IMR-90 (cell line): ENCODE results near the gene ADARB2.

Source experiments
- CEBPB ChIP-seq: IDR thresholded peaks from 2 replicates; pipeline ENCODE4 v1.6.1; 2012; ENCODE audit warnings: low read depth, low read length, improper control_type of control experiment
- CHD1 ChIP-seq: IDR thresholded peaks from 2 replicates; pipeline ENCODE4 v1.6.1; 2012; ENCODE audit warnings: low read depth, low read length, improper control_type of control experiment
- MAZ ChIP-seq: IDR thresholded peaks from 2 replicates; pipeline ENCODE4 v1.6.1; 2012; ENCODE audit warnings: low read depth, mild to moderate bottlenecking, low read length, improper control_type of control experiment, moderate library complexity, borderline replicate concordance
- POLR2A ChIP-seq: IDR thresholded peaks from 2 replicates; pipeline ENCODE4 v1.6.1; 2012; ENCODE audit warnings: mild to moderate bottlenecking, low read depth, low read length
- RAD21 ChIP-seq: IDR thresholded peaks from 2 replicates; pipeline ENCODE4 v1.6.1; 2012; ENCODE audit warnings: low read length, improper control_type of control experiment
- RFX5 ChIP-seq: IDR thresholded peaks from 2 replicates; pipeline ENCODE4 v1.8.0; 2012; ENCODE audit warnings: low read depth, mild to moderate bottlenecking, low read length, moderate library complexity
- TF ChIP-seq, protein P1 (sequence below): conservative IDR thresholded peaks from 2 replicates; pipeline ENCODE4 v1.5.1; 2012; ENCODE audit warnings: mild to moderate bottlenecking, low read depth, low read length, improper control_type of control experiment
- TF ChIP-seq, protein P2 (sequence below): fragments of 150-350 bp; IDR thresholded peaks from 2 replicates; pipeline ENCODE4 v1.6.1; 2017; ENCODE audit warnings: mild to moderate bottlenecking, antibody characterized with exemption, low read length, low read depth

DNA sequence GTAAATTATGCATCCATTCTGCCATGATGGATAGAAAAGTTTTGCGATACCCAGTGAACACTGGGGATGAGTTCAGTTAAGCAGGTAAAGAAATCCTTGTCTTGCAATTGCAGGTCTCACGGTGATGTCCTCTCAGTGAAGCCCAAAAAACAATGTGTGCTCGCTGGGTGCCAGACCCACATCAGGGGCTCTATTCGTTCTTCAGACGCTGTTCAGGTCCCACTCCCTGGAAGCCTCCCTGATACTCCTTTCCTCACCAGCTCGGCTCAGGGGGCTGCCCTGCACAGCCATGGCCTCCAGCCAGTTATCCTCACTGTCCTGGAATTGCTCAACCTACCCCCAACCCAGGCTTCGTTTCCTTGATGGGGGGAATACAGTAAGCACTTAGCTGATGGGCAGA, 323.5 kb downstream of the ADARB2 start:
- TF ChIP-seq, protein P1, sequence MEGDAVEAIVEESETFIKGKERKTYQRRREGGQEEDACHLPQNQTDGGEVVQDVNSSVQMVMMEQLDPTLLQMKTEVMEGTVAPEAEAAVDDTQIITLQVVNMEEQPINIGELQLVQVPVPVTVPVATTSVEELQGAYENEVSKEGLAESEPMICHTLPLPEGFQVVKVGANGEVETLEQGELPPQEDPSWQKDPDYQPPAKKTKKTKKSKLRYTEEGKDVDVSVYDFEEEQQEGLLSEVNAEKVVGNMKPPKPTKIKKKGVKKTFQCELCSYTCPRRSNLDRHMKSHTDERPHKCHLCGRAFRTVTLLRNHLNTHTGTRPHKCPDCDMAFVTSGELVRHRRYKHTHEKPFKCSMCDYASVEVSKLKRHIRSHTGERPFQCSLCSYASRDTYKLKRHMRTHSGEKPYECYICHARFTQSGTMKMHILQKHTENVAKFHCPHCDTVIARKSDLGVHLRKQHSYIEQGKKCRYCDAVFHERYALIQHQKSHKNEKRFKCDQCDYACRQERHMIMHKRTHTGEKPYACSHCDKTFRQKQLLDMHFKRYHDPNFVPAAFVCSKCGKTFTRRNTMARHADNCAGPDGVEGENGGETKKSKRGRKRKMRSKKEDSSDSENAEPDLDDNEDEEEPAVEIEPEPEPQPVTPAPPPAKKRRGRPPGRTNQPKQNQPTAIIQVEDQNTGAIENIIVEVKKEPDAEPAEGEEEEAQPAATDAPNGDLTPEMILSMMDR: no peak
- TF ChIP-seq RAD21: no peak
- TF ChIP-seq CEBPB: no peak
- TF ChIP-seq POLR2A: no peak
- no peak for TF ChIP-seq RFX5
- no peak for TF ChIP-seq CHD1
- TF ChIP-seq, protein P2, sequence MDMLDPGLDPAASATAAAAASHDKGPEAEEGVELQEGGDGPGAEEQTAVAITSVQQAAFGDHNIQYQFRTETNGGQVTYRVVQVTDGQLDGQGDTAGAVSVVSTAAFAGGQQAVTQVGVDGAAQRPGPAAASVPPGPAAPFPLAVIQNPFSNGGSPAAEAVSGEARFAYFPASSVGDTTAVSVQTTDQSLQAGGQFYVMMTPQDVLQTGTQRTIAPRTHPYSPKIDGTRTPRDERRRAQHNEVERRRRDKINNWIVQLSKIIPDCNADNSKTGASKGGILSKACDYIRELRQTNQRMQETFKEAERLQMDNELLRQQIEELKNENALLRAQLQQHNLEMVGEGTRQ: no peak
- TF ChIP-seq MAZ: no peak
